Activated CD4-positive, alpha-beta T cell treated with anti-CD3 and anti-CD28 coated beads, Interleukin-2, amount 50 U/mL, for 48 hours (primary cell): ENCODE data around the gene COG5.
"Not testable (repeated sequence)": the region's sequence is repeated elsewhere in the genome, so short reads cannot be mapped to it uniquely, and the experiment has no call there.

Experiments used
- DNase-seq, 2 experiments: peaks; one replicate each; pipeline ENCODE4 v3.0.0-alpha.2; 2020

Gene COG5

DNA sequence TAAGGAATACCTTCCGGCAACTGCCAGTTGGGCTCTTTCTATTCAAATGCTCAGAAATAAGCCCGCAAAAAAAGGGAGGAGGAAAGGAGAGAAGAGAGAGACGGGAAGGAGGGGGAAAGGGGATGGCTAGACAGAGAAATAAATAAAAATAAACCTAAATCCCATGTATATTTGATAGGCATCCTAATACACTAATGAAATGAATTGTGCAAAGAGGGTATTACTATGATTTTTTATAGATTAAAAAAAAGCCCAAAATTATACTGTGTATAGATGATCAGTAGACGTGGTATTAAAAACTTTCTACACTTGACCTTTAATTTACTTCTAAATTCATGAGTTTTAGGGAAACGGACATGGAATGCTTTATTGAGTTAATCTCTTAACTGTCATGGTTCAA lies 305.0 kb downstream of the COG5 start:
- DNase-seq = no peak

DNA sequence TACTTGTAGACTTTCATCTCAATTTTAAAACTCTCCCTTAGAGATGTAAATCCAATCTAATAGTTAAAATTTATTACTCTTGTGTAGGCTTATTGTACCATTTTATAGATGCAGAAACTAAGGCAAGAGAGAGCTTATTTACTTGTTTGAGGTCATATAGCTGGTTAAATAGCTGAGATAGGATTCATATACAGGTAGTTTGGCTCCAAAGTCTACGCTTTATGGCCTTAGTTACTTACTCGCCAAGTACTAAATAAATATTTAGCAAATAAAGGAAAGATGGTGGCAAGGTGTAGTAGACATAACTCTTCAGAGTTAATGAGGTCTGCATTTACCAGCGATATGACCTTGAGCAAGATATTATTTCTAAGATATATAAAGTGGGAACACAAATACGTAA lies 308.1 kb downstream of the COG5 start:
- no peak for DNase-seq

DNA sequence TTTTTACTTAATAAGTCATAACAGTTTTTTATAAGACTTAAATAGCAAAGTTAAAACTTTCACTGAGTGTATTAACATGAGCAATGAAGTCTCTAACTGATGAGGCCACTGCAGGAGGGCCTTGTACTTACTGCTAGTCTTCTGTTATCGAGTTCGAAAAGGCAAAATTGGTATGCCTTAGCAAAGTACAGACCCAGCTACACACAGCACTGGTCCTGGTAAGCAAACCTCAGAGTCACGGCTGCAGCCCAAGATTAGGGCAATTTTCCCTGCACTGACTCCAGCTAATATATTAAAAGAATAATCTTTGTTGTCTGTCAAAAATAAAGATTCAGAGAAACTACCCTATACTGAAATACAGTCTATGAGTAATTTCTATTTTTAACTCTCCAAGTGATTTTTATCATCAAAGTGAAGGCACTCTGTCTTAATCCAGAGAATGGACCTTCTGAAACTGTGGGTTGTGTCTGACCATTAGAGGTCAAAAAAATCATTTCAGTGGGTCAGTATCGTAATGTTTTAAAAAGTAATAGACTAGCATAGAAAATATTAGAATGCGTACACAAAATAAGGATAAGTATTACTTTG lies 309.2 kb downstream of the COG5 start:
- no peak for DNase-seq

DNA sequence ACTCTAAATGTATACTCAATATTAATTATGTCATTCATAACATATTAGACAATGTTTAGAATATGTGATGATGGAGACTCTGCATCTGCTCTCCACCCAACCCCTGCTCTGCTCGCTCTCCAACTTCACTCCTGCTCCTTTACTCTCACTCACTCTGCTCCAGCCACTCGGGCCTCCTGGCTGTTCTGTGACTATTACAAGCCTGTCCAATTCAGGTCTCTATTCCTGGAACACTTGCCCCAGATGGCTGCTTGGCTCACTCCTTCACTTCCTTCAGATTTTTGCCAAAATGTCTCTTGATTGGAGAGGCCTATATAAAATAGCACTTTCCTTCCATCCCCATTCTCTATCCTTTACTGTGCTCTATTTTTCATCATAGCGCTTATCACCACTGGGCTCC lies 310.1 kb downstream of the COG5 start:
- no peak for DNase-seq

DNA sequence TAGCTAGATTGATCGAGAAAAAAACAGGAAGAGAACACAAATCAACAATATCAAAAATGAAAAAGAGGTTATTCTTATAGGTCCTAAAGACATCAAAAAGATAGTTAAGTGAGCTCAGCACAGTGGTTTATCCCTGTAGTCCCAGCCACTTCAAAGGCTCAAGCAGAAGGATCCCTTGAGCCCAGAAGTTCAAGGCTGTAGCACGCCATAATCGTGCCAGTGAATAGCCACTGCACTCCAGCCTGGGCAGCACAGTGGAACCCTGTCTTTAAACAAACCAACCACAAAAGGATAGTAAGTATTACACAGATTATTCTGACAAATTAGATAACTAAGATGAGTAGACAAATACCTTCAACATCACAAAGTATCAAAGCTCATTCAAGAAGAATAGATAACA lies 311.8 kb downstream of the COG5 start:
- DNase-seq = no peak

DNA sequence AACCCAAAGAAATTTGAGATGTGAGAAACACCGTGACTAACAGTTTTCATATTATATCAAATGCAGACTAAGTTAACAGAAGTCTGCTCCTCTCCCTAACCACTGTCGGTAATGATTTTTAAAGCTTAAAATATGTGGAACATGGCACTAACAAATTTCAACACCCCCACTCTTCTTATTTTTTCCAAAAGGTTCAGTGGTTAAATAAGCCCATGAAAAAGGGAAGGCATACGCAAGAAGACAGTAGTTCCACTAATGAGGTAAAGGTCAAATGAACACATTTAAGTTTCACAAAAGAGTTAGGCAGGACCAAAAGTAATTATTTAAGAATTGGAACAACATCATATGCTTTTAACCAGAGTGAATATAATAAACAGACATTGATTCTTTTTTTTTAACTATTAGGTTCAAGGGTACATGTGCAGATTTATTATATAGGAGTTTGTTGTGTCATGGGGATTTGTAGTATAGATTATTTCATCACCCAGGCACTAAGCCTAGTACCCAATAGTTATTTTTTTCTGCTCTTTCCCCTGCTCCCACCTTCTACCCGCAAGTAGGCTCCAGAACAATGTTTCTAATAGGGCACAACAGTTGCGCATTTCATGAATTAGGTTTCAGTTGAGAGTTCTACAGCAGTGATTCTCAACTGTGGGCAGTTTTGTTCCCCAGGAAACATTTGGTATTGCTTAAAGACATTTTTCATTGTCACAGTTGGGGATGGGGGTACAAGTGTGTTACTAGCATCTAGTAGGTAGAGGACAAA lies 315.0 kb downstream of the COG5 start:
- no peak for DNase-seq

DNA sequence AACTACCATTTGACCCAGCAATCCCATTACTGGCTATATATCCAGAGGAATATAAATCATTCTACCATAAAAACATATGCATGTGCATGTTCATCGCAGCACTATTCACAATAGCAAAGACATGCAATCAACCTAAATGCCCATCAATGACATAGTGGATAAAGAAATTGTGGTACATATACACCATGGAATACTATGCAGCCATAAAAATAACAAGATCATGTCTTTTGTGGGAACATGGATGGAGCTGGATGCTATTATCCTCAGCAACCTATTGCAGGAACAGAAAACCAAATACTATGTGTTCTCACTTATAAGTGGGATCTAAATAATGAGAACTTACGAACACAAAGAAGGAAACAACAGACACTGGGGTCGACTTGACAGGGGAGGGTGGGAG lies 316.9 kb downstream of the COG5 start:
- not testable (repeated sequence) for DNase-seq

DNA sequence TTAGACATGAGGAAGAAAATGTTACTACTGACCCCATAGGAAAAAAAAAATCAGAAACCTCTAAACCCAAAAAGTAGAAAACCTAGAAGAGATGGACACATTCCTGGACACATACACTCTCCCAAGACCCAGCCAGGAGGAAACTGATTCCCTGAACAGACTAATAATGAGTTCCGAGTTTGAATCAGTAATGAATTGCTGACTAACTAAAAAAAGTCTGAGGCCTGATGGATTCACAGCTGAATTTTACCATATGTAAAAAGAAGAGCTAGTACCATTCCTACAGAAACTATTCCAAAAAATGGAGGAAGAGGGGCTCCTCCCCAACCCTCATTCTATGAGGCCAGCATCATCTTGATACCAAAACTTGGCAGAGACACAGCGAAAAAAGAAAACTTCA lies 319.1 kb downstream of the COG5 start:
- no peak for DNase-seq

DNA sequence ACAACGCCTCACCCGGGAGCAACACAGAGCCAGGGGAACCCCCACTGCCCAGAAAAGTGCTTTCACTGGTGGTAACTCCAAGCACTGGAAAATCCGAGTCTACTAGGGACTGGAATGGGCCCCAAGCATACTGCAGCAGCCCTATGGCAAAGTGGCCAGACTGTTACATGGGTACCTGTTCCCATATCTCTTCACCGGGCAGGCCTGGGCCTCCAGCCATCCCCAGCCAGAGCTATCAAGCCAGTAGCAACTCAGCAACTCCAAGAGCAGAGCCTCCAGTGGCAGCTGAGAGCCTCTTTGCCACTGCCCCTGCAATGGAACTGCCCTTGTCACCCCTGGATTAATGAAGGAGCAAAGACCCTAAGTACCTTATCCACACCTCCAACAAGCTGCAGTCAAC lies 321.5 kb downstream of the COG5 start:
- DNase-seq = no peak

DNA sequence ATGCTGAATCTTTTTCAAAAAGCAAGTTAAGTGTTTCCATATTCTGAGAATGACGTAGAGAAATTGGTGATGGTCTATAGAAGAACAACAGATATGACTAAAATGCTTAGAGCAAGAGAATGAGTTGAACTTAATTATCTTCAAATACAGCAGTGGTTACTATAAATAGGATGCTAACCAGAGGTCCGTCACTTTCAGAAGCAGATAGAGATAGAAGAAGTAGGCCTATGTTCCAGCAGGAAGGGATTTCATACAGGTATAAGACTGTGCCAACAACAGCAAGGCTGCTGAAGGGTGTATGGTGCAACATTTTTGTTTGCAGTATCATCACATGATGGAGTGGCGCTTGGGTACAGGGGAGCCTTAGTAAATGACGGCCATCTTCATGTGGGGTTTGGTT lies 326.3 kb downstream of the COG5 start:
- DNase-seq = no peak

DNA sequence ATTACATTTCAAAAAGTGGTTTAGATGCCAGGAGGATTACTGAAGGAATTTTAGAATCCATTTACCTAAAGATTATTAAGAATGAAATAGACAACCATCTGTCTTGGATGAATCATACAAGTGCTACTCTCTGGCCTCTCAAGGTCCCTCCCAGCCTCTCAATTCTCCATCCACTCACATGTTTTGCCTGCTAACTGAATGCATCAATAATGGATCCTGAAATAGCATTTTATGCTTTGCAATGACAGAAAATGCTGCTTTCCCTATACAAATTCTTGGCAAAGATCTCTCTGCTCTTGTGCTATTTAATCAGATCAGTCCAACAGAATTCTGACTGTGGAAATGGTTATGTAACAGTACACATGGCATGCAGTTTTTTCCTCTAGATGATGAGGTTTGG lies 326.9 kb downstream of the COG5 start:
- DNase-seq = no peak

DNA sequence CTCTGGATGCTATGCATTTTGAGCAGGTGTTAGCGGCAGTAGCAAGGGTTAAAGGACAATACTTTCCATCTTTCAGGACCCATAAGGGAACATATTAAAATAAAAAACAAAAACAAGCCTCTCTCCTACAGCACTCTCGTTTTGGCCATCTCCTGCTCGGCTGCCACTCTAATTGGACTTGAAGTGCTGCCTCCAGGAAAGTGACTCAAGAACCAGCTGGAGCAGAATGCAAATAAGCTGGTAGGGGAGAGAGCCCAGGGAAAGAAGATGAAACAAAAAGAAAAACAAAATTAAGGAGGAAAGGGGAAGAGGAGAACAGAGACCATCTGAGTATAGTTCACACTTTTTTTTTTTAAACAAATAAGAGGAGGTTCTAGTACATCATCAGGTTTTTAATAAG lies 329.3 kb downstream of the COG5 start:
- DNase-seq = no peak

DNA sequence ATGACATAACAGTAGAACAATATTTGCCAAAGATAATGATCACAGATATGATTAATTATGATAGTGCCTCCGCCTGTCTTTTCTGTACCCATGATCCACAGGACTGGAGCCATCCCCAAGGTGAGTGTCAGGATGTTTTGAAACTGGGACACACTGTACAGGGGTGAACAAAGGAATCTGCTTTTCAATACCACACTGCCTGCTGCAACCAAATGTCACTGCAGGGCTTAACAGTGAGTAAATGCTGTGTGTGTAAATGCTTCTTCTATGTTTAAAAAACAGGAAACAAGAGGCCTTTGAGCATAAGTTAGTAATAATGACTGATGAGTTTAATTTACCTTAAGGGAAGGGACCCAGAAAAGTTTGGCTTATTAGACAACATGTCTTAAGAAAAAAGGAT lies 329.7 kb downstream of the COG5 start:
- no peak for DNase-seq

DNA sequence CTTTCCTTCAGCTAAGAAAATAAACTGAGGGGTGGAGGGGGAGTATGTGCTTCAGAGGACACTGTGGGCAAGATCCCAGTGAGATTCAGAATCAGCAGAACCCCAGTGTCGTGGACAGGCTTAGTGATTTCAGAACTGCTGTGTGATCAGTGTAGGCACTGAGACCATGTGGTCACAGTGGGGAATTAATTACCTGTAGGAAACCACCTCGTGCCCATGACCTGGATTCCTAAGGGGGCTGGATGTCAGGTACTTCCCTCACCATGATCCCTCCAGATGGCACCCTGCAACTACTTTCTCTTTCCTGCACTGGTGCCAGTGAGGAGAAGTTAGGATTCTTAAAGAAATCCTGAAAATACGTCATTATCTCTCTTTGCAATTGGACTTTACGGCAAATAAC lies 330.5 kb downstream of the COG5 start:
- DNase-seq = no peak

DNA sequence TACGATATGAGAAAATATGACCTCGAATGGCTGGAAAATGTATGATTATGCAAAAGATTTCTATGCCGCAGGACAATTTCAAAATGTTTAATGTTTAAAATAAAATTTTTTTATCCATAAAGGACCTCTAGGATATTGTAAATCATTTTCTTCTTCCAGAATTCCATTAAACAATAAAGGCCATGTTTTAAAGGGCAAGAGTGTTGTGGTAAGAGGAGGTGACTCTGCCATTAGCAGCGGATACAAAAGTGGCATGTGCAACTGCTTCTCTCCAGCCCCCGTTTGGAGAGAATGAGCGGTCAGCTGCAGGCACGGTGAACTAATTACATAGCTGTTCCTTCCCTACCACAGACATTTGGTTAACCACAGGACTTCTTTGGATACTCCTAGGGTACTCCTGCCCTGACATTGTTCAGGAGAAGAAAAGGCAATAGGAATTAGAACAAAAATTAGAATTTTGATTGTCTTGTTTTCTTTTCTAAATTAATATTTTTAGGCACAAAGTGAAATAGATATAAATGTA lies 331.1 kb downstream of the COG5 start:
- no peak for DNase-seq

DNA sequence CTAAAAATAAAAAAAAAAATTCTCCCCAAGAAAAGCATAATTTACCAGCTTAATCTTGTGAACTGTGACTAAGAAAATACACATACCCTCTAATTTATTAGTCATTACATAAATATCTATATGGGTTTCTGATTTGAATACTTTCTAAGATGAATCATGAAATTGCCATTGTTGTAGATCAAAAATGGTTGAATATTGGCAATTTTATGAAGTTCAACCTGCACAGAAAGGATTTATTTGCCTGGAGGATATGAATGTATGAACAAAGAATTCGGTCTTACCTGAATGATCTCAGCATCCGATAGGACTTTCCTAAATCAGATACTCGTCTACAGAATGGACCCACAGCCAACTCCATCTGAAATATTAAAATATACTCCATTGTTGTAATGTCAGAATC lies 333.4 kb downstream of the COG5 start:
- no peak for DNase-seq

DNA sequence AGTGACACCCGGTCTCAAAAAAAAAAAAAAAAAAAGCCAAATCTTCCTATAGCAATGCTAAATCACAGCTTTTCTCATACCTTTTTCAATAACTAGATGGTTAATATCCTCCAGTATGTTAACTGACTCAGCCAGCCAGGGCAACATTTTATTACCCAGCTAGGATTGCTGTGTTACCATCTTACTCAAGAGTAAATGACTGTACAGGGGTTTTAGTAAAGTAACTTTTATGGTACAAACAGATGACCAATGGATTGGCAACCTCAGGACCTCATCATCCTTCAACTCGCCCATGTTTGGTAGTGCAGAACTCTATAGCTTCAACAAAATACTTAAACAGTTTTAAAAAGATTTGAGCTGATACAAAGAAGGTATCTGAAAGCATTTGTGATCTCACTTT lies 335.4 kb downstream of the COG5 start:
- no peak for DNase-seq

DNA sequence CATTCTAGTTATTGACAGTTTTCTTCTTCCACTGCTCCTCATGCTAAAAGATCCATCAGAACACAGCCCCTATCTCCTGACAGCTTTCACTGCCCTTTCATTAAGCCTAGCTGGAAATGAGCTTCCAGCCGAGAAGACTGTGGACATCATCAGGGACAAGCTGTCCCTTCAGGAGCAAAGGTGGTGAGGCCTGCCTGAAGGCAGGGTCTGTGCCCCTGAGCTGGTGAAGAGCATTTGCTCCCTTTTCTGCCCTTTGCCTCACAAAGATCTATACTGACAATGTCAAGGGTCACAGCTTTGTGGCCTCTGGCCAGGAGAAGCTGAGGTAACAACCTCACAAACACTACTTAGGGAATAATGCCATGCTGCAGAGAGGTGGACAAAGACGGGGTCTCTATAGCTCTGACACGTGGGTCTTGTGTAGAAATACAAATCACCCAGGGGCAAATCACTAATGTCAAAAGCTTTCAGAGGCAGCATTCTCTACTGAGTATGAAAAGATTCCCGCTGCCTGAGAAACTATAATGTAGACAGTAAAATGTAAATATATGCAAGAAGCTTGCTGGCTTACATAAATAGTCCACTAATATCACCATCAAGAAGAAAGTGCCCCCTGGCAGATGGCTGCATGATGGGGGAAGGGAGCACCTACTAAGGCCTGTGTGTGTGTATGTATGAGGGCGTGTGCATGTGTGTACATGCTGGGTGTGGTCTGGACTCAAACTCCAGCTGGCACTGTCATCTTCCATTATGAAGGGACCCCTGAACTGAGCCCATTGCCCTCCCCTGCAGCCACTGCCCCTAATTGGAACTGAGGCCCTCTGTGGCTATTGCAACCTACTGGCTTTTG lies 339.1 kb downstream of the COG5 start:
- no peak for DNase-seq

DNA sequence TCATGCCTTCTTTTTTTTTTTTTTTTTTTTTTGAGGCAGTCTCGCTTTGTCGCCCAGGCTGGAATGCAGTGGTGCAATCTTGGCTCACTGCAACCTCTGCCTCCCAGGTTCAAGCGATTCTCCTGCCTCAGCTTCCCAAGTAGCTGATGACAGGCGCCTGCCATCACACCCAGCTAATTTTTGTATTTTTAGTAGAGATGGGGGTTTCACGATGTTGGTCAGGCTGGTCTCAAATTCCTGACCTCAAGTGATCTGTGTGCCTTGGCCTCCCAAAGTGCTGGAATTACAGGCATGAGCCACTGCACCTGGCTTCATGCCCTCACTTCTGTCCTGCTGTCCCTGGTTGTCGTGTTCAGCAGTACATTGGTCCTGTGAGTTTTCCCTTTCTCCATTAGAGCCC lies 342.9 kb downstream of the COG5 start:
- not testable (repeated sequence) for DNase-seq

DNA sequence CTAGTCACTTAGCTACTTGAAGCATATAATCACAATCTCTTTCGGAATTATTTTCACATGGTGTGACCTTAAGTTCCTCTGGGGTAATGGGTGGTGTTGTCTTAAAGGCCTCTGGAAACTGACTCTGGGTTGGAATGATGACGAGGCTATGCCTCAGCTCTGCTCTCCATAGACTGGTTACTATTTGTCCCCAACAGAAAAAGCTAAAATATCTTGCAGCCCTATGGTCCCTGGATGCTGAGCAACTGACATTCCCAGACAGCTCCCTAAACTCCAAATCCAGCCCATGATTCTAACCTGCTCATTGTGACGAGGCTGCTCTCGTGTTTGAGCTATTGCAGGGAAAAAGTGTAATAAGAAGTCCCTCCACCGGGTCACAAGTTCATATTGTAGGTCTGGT lies 343.4 kb downstream of the COG5 start:
- DNase-seq = no peak

DNA sequence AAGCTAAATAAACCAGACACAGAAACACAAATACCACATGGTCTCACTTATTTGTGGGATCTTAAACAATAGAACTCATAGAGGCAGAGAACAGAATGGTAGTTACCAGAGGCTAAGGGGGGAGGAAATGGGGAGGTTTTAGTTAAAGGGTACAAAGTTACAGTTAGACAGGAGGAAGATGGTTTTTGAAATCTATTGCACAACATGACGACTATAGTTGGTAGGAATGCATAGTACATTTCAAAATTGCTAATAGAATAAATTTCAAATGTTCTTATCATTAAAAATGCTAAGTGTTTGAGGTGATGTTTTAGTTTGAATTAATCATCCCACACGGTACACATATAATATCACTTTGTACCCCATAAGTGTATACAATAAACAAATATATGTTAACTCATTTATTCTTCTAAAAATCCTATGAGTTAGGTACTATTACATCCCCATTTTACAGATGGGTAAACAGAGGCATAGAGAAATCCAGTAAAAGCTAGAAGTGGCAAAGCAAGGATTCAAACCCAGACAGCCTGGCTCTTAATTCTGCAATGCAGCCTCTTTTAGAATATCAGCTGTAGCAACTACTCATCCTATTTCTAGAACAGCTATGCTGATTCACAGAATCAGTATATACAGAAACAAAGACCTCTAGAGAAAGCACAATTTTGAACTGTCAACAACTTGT lies 344.0 kb downstream of the COG5 start:
- no peak for DNase-seq

DNA sequence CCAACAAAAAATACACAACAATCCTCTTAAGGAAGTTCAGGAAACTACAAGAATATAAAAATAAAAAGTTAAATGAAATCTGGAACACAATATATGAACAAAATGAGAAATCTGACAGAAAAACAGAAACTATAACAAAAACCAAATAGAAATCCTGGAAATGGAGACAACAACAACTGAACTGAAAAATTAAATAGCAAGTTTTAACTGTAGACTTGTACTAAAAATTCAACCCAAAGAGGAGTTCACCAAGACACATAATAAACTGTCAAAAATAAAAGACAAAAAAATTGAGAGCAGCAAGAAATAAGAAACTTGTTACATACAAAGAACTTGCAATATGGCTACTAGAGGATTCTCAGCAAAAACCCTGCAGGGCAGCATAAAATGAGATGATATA lies 349.8 kb downstream of the COG5 start:
- DNase-seq = no peak

DNA sequence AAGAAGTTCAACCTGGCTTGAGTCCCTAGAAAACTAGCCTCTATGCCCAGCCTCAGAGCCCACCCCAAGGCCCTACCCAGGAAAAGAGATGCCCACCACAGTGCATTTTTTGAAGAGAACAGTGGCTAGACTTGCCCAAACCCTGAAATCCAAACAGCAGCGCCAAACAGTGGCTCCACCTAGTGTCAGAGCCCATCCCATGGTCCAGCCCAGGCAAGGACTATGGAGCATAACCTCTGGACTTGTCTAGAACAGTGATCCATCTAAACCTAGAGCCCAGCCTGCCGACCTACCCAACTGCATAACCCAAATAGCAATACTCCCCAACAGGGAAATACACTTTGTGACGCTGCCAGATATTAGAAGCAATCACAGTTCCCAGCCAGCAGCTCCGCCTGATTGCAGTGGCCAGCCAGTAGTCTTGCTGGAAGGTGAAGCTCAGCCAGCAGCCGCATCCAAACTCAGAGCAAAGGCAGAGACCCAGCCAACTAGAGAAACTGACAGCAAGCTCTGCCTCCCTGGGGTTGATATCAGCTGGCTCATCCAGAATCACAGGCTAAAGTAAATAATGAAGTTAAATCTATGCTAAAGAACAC lies 350.4 kb downstream of the COG5 start:
- DNase-seq = no peak
